Measurements from ENCODE around the gene PDE4D. TPM values are rescaled to one million over a fixed set of nuclear protein-coding genes. Genes with fewer than 3 reads are reported as not detected.

PDE4D gene
- total and polyA plus RNA-seq, 2 experiments from 2014 or later, result 21.9 to 54.2 TPM

DNA sequence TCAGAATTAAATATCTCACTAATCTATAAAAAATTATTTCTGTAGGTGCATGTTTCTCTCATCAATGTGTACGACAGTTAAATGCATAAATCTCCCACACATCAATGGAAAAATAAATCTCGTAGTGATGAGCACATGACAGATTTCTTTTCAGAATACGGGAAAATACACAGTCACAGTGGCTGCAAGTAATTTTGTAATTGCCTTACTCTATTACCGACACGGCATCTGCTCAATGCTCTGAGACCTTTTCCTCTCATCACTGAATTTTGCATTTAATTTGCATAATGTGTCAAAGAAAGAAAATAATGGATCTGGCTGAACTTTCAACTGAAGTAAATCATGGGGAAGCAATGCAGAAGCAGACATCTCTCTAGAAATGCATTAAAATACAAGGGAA is 37.2 kb downstream of the PDE4D start:
- Histone ChIP-seq H3K36me3 (no peaks in the 10 kb centered on the region), H3K4me1 (ENCODE audit: low read depth) (no peaks in the 10 kb centered on the region), H3K9me3 (ENCODE audit: low read depth) (no peaks in the 10 kb centered on the region), H3K27ac (no peak overlapping the region), H3K4me3 (no peak overlapping the region), H3K27me3 (no peaks in the 10 kb centered on the region)
- DNase-seq (ENCODE audit: low read depth in 1 of 2, low spot score in 1 of 2), result no peak
- TF ChIP-seq, protein P1, sequence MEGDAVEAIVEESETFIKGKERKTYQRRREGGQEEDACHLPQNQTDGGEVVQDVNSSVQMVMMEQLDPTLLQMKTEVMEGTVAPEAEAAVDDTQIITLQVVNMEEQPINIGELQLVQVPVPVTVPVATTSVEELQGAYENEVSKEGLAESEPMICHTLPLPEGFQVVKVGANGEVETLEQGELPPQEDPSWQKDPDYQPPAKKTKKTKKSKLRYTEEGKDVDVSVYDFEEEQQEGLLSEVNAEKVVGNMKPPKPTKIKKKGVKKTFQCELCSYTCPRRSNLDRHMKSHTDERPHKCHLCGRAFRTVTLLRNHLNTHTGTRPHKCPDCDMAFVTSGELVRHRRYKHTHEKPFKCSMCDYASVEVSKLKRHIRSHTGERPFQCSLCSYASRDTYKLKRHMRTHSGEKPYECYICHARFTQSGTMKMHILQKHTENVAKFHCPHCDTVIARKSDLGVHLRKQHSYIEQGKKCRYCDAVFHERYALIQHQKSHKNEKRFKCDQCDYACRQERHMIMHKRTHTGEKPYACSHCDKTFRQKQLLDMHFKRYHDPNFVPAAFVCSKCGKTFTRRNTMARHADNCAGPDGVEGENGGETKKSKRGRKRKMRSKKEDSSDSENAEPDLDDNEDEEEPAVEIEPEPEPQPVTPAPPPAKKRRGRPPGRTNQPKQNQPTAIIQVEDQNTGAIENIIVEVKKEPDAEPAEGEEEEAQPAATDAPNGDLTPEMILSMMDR (IDR thresholded peaks at IDR 0.05; ENCODE audit: low read depth, low read length), result no peak

DNA sequence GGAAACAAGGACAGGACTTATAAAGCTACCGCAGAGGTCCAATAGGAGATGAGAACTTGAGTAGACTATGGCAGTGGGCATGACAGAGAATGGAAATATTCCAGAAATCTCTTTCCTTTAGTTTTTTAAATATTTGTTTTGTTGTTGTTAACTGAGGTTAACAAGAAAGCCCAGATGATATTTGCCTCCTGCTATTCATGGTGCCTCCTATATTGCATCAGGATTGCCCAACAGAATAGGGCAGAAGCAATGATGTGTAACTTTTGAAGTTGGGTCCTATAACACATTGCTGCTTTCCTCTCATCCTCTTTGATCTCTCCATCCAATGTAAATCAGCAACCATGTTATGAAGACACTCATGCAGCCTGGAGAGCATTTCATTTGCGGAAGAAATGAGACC is 42.8 kb downstream of the PDE4D start:
- Histone ChIP-seq H3K27me3 (no peaks in the 10 kb centered on the region), H3K36me3 (no peaks in the 10 kb centered on the region), H3K4me3 (no peak overlapping the region), H3K4me1 (ENCODE audit: low read depth) (no peaks in the 10 kb centered on the region), H3K9me3 (ENCODE audit: low read depth) (no peaks in the 10 kb centered on the region), H3K27ac (no peak overlapping the region)
- TF ChIP-seq, protein P1 (IDR thresholded peaks at IDR 0.05; ENCODE audit: low read depth, low read length), result no peak
- no peak for DNase-seq (ENCODE audit: low read depth in 1 of 2, low spot score in 1 of 2)

DNA sequence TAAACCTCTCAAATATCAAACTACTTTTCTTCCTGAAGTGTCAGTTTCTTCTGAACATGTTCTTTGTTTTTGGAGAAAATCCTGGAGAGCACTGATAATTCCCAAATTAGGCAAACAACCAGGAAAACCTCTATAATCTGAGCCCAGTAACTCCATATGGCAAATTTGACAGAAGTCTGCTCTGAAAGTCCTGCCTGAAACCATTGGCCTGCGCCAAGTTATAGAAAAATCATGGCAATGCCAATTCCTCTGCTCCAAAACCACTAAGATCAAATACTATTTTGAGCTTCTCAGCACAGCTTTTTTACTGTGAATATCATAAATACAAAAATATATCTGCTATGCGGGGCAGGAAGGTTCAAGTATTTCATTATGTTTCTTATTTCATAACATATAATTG is 45.9 kb downstream of the PDE4D start:
- TF ChIP-seq, protein P1 (IDR thresholded peaks at IDR 0.05; ENCODE audit: low read depth, low read length), result no peak
- DNase-seq (ENCODE audit: low read depth in 1 of 2, low spot score in 1 of 2), result no peak
- H3K27me3 ChIP-seq, result no peaks in the 10 kb centered on the region
- H3K36me3 ChIP-seq, result no peaks in the 10 kb centered on the region
- no peaks in the 10 kb centered on the region for H3K9me3 ChIP-seq (ENCODE audit: low read depth)
- H3K27ac ChIP-seq, result no peak overlapping the region
- H3K4me3 ChIP-seq, result no peak overlapping the region
- H3K4me1 ChIP-seq (ENCODE audit: low read depth), result no peaks in the 10 kb centered on the region

DNA sequence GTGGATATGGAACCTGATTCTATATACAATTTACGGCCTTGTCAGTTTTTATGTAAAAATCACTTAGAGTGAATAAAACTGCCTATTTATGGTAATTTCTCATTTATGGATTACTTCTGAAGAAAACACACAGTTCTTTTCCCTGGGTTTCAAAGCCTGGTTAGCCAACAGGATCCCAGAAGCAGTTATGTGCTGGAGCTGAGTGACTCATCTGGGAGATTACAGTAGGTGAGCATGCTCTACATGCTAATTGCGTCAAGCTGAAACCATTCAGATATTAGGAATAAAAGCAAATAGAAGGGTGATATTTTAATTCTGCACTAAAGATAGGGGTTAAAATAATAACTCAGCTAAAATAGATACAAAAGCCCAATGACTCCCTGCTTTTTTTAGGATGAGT is 47.8 kb downstream of the PDE4D start:
- peak in 1 of 2 donors; percentile 61 for DNase-seq (ENCODE audit: low read depth in 1 of 2, low spot score in 1 of 2)

DNA sequence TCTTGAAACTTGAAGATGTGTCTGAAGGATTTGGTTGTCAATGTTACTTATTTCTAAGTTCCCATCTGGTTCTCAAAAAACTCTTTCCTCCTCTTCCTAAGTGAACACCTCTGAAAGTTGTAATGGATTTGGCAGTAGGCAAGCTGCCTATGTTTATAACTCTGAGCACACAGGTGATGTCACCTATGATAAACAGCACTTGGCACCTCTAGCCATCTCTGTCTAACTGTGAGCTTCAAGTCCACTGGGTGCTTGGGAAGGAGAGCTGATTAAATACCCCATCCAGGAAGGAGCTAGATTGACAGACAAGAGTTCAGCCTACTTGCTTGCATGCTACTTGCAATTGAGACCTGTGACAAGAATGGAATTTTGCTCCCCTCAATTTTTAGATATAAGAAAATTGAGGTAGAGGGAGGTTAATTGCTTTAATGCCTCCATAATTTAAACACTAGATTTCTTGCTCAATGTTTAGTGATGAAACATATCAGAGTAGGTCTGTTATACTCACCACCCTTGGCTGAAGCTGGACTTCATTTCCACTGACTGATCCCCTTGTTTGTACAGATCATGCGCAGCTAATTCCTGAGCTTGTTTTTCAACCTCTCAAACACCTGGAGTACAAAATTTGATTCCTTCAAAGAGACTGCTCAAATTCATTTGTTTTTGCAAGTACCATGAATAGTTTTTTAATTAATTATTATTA is 49.9 kb downstream of the PDE4D start:
- no peak overlapping the region for H3K4me3 ChIP-seq
- H3K4me1 ChIP-seq (ENCODE audit: low read depth), result no peaks in the 10 kb centered on the region
- no peaks in the 10 kb centered on the region for H3K9me3 ChIP-seq (ENCODE audit: low read depth)
- TF ChIP-seq, protein P1 (IDR thresholded peaks at IDR 0.05; ENCODE audit: low read depth, low read length), result no peak
- H3K36me3 ChIP-seq, result no peaks in the 10 kb centered on the region
- DNase-seq (ENCODE audit: low read depth in 1 of 2, low spot score in 1 of 2), result no peak
- no peaks in the 10 kb centered on the region for H3K27me3 ChIP-seq
- no peak overlapping the region for H3K27ac ChIP-seq

More for the DNA sequence above, 47.8 kb downstream of the PDE4D start:
- no peak overlapping the region for H3K27ac ChIP-seq
- H3K4me1 ChIP-seq (ENCODE audit: low read depth), result no peaks in the 10 kb centered on the region
- no peaks in the 10 kb centered on the region for H3K27me3 ChIP-seq
- TF ChIP-seq, protein P1 (IDR thresholded peaks at IDR 0.05; ENCODE audit: low read depth, low read length), result no peak
- H3K9me3 ChIP-seq (ENCODE audit: low read depth), result no peaks in the 10 kb centered on the region
- H3K36me3 ChIP-seq, result no peaks in the 10 kb centered on the region
- H3K4me3 ChIP-seq, result no peak overlapping the region

All from cardiac muscle cell (in vitro differentiated cells and primary cell).